ENCODE results near the gene RANBP3. TPM values are rescaled to one million over a fixed set of nuclear protein-coding genes. Genes with fewer than 3 reads are reported as not detected.
A peak's percentile ranks its signal among the peaks of the same experiment; 100 is the strongest.

Gene RANBP3
- total RNA-seq, 3 donors from 2014 or later (not counting 1 experiment from before 2014, with no cell fraction given) = 73.9 to 95.2 (median 89.7) TPM

- Mint-ChIP-seq H3K27me3 (ENCODE audit: low read depth in 2 of 2) (no peaks in the 10 kb centered on the region), H3K9me3 (no peaks in the 10 kb centered on the region), H3K36me3 (no peaks in the 10 kb centered on the region), H3K27ac (peak overlapping the region; percentile 98 to 99), H3K4me3 (peak overlapping the region; percentile 100), H3K4me1 (peaks cover 23 to 42% of the 10 kb centered on the region in 2 donors)
- no peaks in the 10 kb centered on the region for H3K27me3 ChIP-seq (ENCODE audit: control insufficient read depth, insufficient read depth, low read length)
- H3K9me3 ChIP-seq (ENCODE audit: control insufficient read depth, insufficient read depth, low read length) = no peaks in the 10 kb centered on the region
- DNase-seq = peak in 1 of 2 donors; percentile 24
- H3K4me1 ChIP-seq (ENCODE audit: control insufficient read depth, insufficient read depth, low read length) = peaks cover 35% of the 10 kb centered on the region
- intact Hi-C loops (cut with micrococcal nuclease) = loop anchor here (5.0 kb wide), 2 partner anchors 74 to 1181 kb away; partner anchors contain the start of genes DPP9 and RANBP3
- peak overlapping the region; percentile 97 for H3K4me3 ChIP-seq (ENCODE audit: low read length)
- TF ChIP-seq CTCF (IDR thresholded peaks at IDR 0.05) = no peak
- H3K27ac ChIP-seq (ENCODE audit: low read length) = peak overlapping the region; percentile 93
- no peak for ATAC-seq
- no peaks in the 10 kb centered on the region for H3K36me3 ChIP-seq (ENCODE audit: control insufficient read depth, insufficient read depth, low read length)
- WGBS (ENCODE audit: insufficient coverage) = under 1% methylated on average over 27 of the region's 27 CpGs
Observed at GRCh38 chr19:5903056-5903623, 74.8 kb downstream of the RANBP3 start.

- no peaks in the 10 kb centered on the region for H3K36me3 Mint-ChIP-seq
- no peaks in the 10 kb centered on the region for H3K9me3 ChIP-seq (ENCODE audit: control insufficient read depth, insufficient read depth, low read length)
- H3K27ac ChIP-seq (ENCODE audit: low read length) = no peak overlapping the region
- H3K4me3 ChIP-seq (ENCODE audit: low read length) = no peak overlapping the region
- no peaks in the 10 kb centered on the region for H3K27me3 Mint-ChIP-seq (ENCODE audit: low read depth in 2 of 2)
- H3K27ac Mint-ChIP-seq = peak overlapping the region in 1 of 2 donors; percentile 71
- DNase-seq = no peak
- H3K4me3 Mint-ChIP-seq = peak overlapping the region; percentile 21
- peaks cover 17 to 37% of the 10 kb centered on the region in 2 donors for H3K4me1 Mint-ChIP-seq
- intact Hi-C loops (cut with micrococcal nuclease) = loop anchor here (5.0 kb wide), 2 partner anchors 76 to 1179 kb away; partner anchors contain the start of genes DPP9 and RANBP3
- ATAC-seq = no peak
- no peak for TF ChIP-seq CTCF (IDR thresholded peaks at IDR 0.05)
- peaks cover 31% of the 10 kb centered on the region for H3K4me1 ChIP-seq (ENCODE audit: control insufficient read depth, insufficient read depth, low read length)
- peaks cover 11% of the 10 kb centered on the region for H3K36me3 ChIP-seq (ENCODE audit: control insufficient read depth, insufficient read depth, low read length)
- H3K9me3 Mint-ChIP-seq = no peaks in the 10 kb centered on the region
- WGBS (ENCODE audit: insufficient coverage) = 92% methylated on average over 8 of the region's 8 CpGs
- no peaks in the 10 kb centered on the region for H3K27me3 ChIP-seq (ENCODE audit: control insufficient read depth, insufficient read depth, low read length)
Observed at GRCh38 chr19:5900976-5901375, 77.0 kb downstream of the RANBP3 start.

GRCh38 chr19:5899728-5900526 lies 78.0 kb downstream of the RANBP3 start:
- H3K36me3 Mint-ChIP-seq = no peaks in the 10 kb centered on the region
- ATAC-seq (no peak), DNase-seq (no peak)
- TF ChIP-seq CTCF (IDR thresholded peaks at IDR 0.05) = no peak
- H3K27ac Mint-ChIP-seq = no peak overlapping the region
- Histone ChIP-seq H3K4me1 (ENCODE audit: control insufficient read depth, insufficient read depth, low read length) (peaks cover 21% of the 10 kb centered on the region), H3K27ac (ENCODE audit: low read length) (no peak overlapping the region), H3K27me3 (ENCODE audit: control insufficient read depth, insufficient read depth, low read length) (no peaks in the 10 kb centered on the region), H3K4me3 (ENCODE audit: low read length) (no peak overlapping the region), H3K9me3 (ENCODE audit: control insufficient read depth, insufficient read depth, low read length) (no peaks in the 10 kb centered on the region), H3K36me3 (ENCODE audit: control insufficient read depth, insufficient read depth, low read length) (peaks cover 21% of the 10 kb centered on the region)
- intact Hi-C loops (cut with micrococcal nuclease) = loop anchor here (5.0 kb wide), 2 partner anchors 77 to 1178 kb away; partner anchors contain the start of genes DPP9 and RANBP3
- H3K4me3 Mint-ChIP-seq = no peak overlapping the region
- WGBS (ENCODE audit: insufficient coverage) = 94% methylated on average over 13 of the region's 13 CpGs
- H3K9me3 Mint-ChIP-seq = no peaks in the 10 kb centered on the region
- no peaks in the 10 kb centered on the region for H3K27me3 Mint-ChIP-seq (ENCODE audit: low read depth in 2 of 2)
- H3K4me1 Mint-ChIP-seq = peaks cover 17 to 35% of the 10 kb centered on the region in 2 donors

Measured in natural killer cell (primary cell).